Measurements from ENCODE around the gene TSPAN9. TPM values are rescaled to one million over a fixed set of nuclear protein-coding genes. Genes with fewer than 3 reads are reported as not detected.

Gene TSPAN9
- total RNA-seq, 4 donors from 2014 or later, result 27.8 to 47.2 (median 34.3) TPM

GRCh38 chr12:3267690-3268089 lies 190.5 kb downstream of the TSPAN9 start:
- no peak overlapping the region for H3K4me3 ChIP-seq
- H3K27ac ChIP-seq, result no peak overlapping the region
- no peaks in the 10 kb centered on the region for H3K27me3 ChIP-seq
- DNase-seq (ENCODE audit: low spot score in 2 of 2), result no peak
- TF ChIP-seq EP300 (IDR thresholded peaks at IDR 0.05), result no peak
- TF ChIP-seq CTCF (IDR thresholded peaks at IDR 0.05), result no peak
- no peak for TF ChIP-seq POLR2AphosphoS5 (IDR thresholded peaks at IDR 0.05)
- no peak for TF ChIP-seq POLR2A (IDR thresholded peaks at IDR 0.05)
- peaks cover 5% of the 10 kb centered on the region for H3K36me3 ChIP-seq
- H3K9me3 ChIP-seq, result no peaks in the 10 kb centered on the region
- 84% methylated on average over 7 of the region's 11 CpGs for WGBS
- no peaks in the 10 kb centered on the region for H3K4me1 ChIP-seq

GRCh38 chr12:3269594-3269993 lies 192.4 kb downstream of the TSPAN9 start:
- Histone ChIP-seq H3K36me3 (peaks cover 2% of the 10 kb centered on the region), H3K27ac (no peak overlapping the region), H3K9me3 (no peaks in the 10 kb centered on the region), H3K27me3 (no peaks in the 10 kb centered on the region), H3K4me1 (peaks cover 1% of the 10 kb centered on the region), H3K4me3 (no peak overlapping the region)
- TF ChIP-seq EP300 (IDR thresholded peaks at IDR 0.05) (no peak), CTCF (IDR thresholded peaks at IDR 0.05) (no peak), POLR2AphosphoS5 (IDR thresholded peaks at IDR 0.05) (no peak), POLR2A (IDR thresholded peaks at IDR 0.05) (no peak)
- DNase-seq (ENCODE audit: low spot score in 2 of 2), result no peak
- WGBS, result 76% methylated on average over 11 of the region's 11 CpGs

- Histone ChIP-seq H3K9me3 (no peaks in the 10 kb centered on the region), H3K4me3 (no peak overlapping the region), H3K27ac (no peak overlapping the region), H3K4me1 (peaks cover 8% of the 10 kb centered on the region), H3K27me3 (no peaks in the 10 kb centered on the region), H3K36me3 (no peaks in the 10 kb centered on the region)
- DNase-seq (ENCODE audit: low spot score in 2 of 2), result no peak
- WGBS, result 92% methylated on average over 1 of the region's 1 CpG
- no peak for TF ChIP-seq POLR2AphosphoS5 (IDR thresholded peaks at IDR 0.05)
- TF ChIP-seq CTCF (IDR thresholded peaks at IDR 0.05), result no peak
- TF ChIP-seq POLR2A (IDR thresholded peaks at IDR 0.05), result no peak
- no peak for TF ChIP-seq EP300 (IDR thresholded peaks at IDR 0.05)
Observed at GRCh38 chr12:3271146-3271545, 194.0 kb downstream of the TSPAN9 start.

GRCh38 chr12:3271639-3272038 lies 194.5 kb downstream of the TSPAN9 start:
- WGBS, result 67% methylated on average over 6 of the region's 6 CpGs

GRCh38 chr12:3272958-3273357 lies 195.8 kb downstream of the TSPAN9 start:
- 76% methylated on average over 9 of the region's 9 CpGs for WGBS
- no peak overlapping the region for H3K27ac ChIP-seq
- TF ChIP-seq POLR2A (IDR thresholded peaks at IDR 0.05) (no peak), EP300 (IDR thresholded peaks at IDR 0.05) (no peak), POLR2AphosphoS5 (IDR thresholded peaks at IDR 0.05) (no peak), CTCF (IDR thresholded peaks at IDR 0.05) (no peak)
- no peaks in the 10 kb centered on the region for H3K9me3 ChIP-seq
- H3K36me3 ChIP-seq, result no peaks in the 10 kb centered on the region
- peaks cover 17% of the 10 kb centered on the region for H3K4me1 ChIP-seq
- H3K4me3 ChIP-seq, result no peak overlapping the region
- H3K27me3 ChIP-seq, result no peaks in the 10 kb centered on the region
- DNase-seq (ENCODE audit: low spot score in 2 of 2), result no peak

More at GRCh38 chr12:3271639-3272038, 194.5 kb downstream of the TSPAN9 start:
- no peak overlapping the region for H3K4me3 ChIP-seq
- no peaks in the 10 kb centered on the region for H3K36me3 ChIP-seq
- H3K9me3 ChIP-seq, result no peaks in the 10 kb centered on the region
- TF ChIP-seq EP300 (IDR thresholded peaks at IDR 0.05) (no peak), CTCF (IDR thresholded peaks at IDR 0.05) (no peak), POLR2A (IDR thresholded peaks at IDR 0.05) (no peak), POLR2AphosphoS5 (IDR thresholded peaks at IDR 0.05) (no peak)
- no peaks in the 10 kb centered on the region for H3K27me3 ChIP-seq
- DNase-seq (ENCODE audit: low spot score in 2 of 2), result no peak
- peaks cover 8% of the 10 kb centered on the region for H3K4me1 ChIP-seq
- H3K27ac ChIP-seq, result no peak overlapping the region

Measured in suprapubic skin (tissue), 4 donors.